HCT116 (cell line): ENCODE measurements around the gene ACAT2.

Experiments
- EGR1 ChIP-seq: IDR thresholded peaks from 2 replicates; pipeline ENCODE4 v1.6.1; 2012; ENCODE audit warnings: low read depth
- POLR2A ChIP-seq: IDR thresholded peaks from 2 replicates; pipeline ENCODE4 v1.7.0; 2011; ENCODE audit warnings: borderline replicate concordance; ENCODE audit not compliant: insufficient read depth, insufficient read length; ENCODE audit errors: extremely low read depth
- POLR2AphosphoS5 ChIP-seq: IDR thresholded peaks from 2 replicates; pipeline ENCODE4 v1.6.1; 2011; ENCODE audit warnings: mild to moderate bottlenecking, low read depth, low read length, moderate library complexity
- RAD21 ChIP-seq: IDR thresholded peaks from 2 replicates; pipeline ENCODE4 v1.6.1; 2012; ENCODE audit warnings: low read depth, mild to moderate bottlenecking
- SIN3A ChIP-seq: IDR thresholded peaks from 2 replicates; pipeline ENCODE4 v1.6.1; 2012; ENCODE audit warnings: low read depth
- SP1 ChIP-seq: IDR thresholded peaks from 2 replicates; pipeline ENCODE4 v1.6.1; 2012; ENCODE audit warnings: low read depth
- TCF7L2 ChIP-seq: IDR thresholded peaks from 2 replicates; pipeline ENCODE4 v1.7.0; 2011; ENCODE audit warnings: borderline replicate concordance, inconsistent platforms; ENCODE audit not compliant: insufficient read depth, insufficient read length; ENCODE audit errors: extremely low read depth
- ZNF274 ChIP-seq: fragments of 200-500 bp; sonication (Bioruptor generic); IDR thresholded peaks from 2 replicates; pipeline ENCODE4 v1.6.1; 2014; ENCODE audit warnings: mild to moderate bottlenecking, low read depth, low read length, inconsistent platforms
- TF ChIP-seq, protein P1 (sequence below), 3 experiments: fragments of 200-600 bp in 1 of 3; sonication (generic) in 1 of 3; IDR thresholded peaks in 2 of 3; conservative IDR thresholded peaks in 1 of 3; 2 replicates each; pipeline ENCODE4 v1.5.1; 2012 to 2017; ENCODE audit warnings: low read depth in 2 of 3, low read length in 2 of 3, antibody characterized with exemption in 1 of 3, borderline replicate concordance in 1 of 3, control low read depth in 1 of 3, mild to moderate bottlenecking in 1 of 3, mixed read lengths in 1 of 3, mixed run types in 1 of 3, moderate library complexity in 1 of 3; ENCODE audit not compliant: insufficient read depth in 1 of 3
- TF ChIP-seq, protein P2 (sequence below): IDR thresholded peaks from 2 replicates; pipeline ENCODE4 v1.6.1; 2012
- TF ChIP-seq, protein P3 (sequence below): IDR thresholded peaks from 2 replicates; pipeline ENCODE4 v1.6.1; 2011; ENCODE audit warnings: mild to moderate bottlenecking, low read length, moderate library complexity; ENCODE audit not compliant: insufficient replicate concordance; ENCODE audit errors: extremely low read depth
- TF ChIP-seq, protein P4 (sequence below): IDR thresholded peaks from 2 replicates; pipeline ENCODE4 v1.6.1; 2012

DNA sequence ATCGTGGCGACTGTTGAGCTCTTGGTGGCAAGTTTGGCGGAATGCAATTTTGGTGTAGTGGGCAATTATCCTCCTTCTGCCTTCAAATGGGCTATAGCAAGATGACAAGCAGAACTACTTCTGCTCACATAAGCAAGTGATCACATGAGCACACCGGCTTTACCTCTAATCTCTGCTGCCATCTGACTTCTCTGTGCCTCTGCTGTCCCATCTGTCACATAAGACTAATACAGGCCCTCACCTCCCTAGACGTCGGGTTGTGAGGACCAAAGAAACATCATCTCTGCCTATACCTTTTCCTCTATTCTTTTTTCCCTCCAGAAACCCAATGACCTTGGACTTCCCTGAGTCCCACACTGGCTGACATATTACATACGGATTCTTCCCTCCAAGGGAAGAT is 47.9 kb upstream of the ACAT2 start:
- TF ChIP-seq, protein P1, sequence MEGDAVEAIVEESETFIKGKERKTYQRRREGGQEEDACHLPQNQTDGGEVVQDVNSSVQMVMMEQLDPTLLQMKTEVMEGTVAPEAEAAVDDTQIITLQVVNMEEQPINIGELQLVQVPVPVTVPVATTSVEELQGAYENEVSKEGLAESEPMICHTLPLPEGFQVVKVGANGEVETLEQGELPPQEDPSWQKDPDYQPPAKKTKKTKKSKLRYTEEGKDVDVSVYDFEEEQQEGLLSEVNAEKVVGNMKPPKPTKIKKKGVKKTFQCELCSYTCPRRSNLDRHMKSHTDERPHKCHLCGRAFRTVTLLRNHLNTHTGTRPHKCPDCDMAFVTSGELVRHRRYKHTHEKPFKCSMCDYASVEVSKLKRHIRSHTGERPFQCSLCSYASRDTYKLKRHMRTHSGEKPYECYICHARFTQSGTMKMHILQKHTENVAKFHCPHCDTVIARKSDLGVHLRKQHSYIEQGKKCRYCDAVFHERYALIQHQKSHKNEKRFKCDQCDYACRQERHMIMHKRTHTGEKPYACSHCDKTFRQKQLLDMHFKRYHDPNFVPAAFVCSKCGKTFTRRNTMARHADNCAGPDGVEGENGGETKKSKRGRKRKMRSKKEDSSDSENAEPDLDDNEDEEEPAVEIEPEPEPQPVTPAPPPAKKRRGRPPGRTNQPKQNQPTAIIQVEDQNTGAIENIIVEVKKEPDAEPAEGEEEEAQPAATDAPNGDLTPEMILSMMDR (IDR thresholded peaks at IDR 0.05 in 2 of 3, conservative IDR thresholded peaks at IDR 0.05 in 1 of 3; ENCODE audit: borderline replicate concordance in 1 of 3, insufficient read depth in 1 of 3, low read depth in 2 of 3, low read length in 2 of 3): no peak
- TF ChIP-seq POLR2AphosphoS5 (no peak), ZNF274 (no peak), TCF7L2 (no peak), POLR2A (no peak), SIN3A (no peak), RAD21 (no peak), SP1 (no peak), EGR1 (no peak)
- TF ChIP-seq, protein P2, sequence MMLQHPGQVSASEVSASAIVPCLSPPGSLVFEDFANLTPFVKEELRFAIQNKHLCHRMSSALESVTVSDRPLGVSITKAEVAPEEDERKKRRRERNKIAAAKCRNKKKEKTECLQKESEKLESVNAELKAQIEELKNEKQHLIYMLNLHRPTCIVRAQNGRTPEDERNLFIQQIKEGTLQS: no peak
- TF ChIP-seq, protein P3, sequence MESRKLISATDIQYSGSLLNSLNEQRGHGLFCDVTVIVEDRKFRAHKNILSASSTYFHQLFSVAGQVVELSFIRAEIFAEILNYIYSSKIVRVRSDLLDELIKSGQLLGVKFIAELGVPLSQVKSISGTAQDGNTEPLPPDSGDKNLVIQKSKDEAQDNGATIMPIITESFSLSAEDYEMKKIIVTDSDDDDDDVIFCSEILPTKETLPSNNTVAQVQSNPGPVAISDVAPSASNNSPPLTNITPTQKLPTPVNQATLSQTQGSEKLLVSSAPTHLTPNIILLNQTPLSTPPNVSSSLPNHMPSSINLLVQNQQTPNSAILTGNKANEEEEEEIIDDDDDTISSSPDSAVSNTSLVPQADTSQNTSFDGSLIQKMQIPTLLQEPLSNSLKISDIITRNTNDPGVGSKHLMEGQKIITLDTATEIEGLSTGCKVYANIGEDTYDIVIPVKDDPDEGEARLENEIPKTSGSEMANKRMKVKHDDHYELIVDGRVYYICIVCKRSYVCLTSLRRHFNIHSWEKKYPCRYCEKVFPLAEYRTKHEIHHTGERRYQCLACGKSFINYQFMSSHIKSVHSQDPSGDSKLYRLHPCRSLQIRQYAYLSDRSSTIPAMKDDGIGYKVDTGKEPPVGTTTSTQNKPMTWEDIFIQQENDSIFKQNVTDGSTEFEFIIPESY: no peak
- TF ChIP-seq, protein P4, sequence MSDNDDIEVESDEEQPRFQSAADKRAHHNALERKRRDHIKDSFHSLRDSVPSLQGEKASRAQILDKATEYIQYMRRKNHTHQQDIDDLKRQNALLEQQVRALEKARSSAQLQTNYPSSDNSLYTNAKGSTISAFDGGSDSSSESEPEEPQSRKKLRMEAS: no peak
